AG04449 (cell line): ENCODE measurements around the gene CDC5L.
"Not testable (repeated sequence)": the region's sequence is repeated elsewhere in the genome, so short reads cannot be mapped to it uniquely, and the experiment has no call there.

Source experiments
- CTCF ChIA-PET: fragments of 350-600 bp; formaldehyde crosslinking; extraction: SDS; loops from one replicate; lab custom pipeline; 2021; ENCODE audit warnings: antibody characterized with exemption; lab: Yijun Ruan, JAX
- POLR2A ChIA-PET: fragments of 400-600, 350-600 bp; formaldehyde crosslinking; extraction: SDS; loops from one replicate; lab custom pipeline; 2020; ENCODE audit warnings: antibody characterized with exemption, inconsistent platforms; lab: Yijun Ruan, JAX
- DNase-seq: peaks from one replicate; pipeline ENCODE4 v3.0.0-alpha.2; 2010; ENCODE audit warnings: low read depth, low spot score
- H3K4me3 ChIP-seq: 2 replicates; pipeline ENCODE4 v1.5.1; 2011; ENCODE audit warnings: low read depth, mild to moderate bottlenecking, control low read depth, low read length
- CTCF ChIP-seq: IDR thresholded peaks from one replicate; pipeline ENCODE4 v1.5.1; 2011; ENCODE audit warnings: mild to moderate bottlenecking, moderate library complexity, low read length, control low read depth, inconsistent platforms; ENCODE audit not compliant: insufficient read depth; ENCODE audit errors: missing control alignments

CDC5L gene

GRCh38 chr6:44446626-44447300 lies 59.3 kb downstream of the CDC5L start:
- CTCF ChIA-PET: interaction anchor here (0.7 to 6.5 kb wide), 6 partner anchors 9 to 29 kb away, joined by 3 to 68 read pairs (median 7); no protein-coding TSS in a partner anchor
- peak; percentile 69 for DNase-seq
- no peak for TF ChIP-seq CTCF
- POLR2A ChIA-PET: no interaction called here
- H3K4me3 ChIP-seq: no peak overlapping the region

- DNase-seq, POLR2A ChIA-PET, H3K4me3 ChIP-seq: not testable (repeated sequence)
- CTCF ChIA-PET: interaction anchor here (0.9 to 1.8 kb wide), 3 partner anchors 11 to 206 kb away, joined by 3 to 4 read pairs (median 4); no protein-coding TSS in a partner anchor
These were observed 61.7 kb downstream of the CDC5L start for GRCh38 chr6:44449181-44449580.

- DNase-seq: no peak
- ChIA-PET CTCF (interaction anchor here (0.6 to 16.6 kb wide), 4 partner anchors 12 to 24 kb away, joined by 3 to 367 read pairs (median 8); no protein-coding TSS in a partner anchor), POLR2A (no interaction called here)
- no peak overlapping the region for H3K4me3 ChIP-seq
- no peak for TF ChIP-seq CTCF
These were observed 64.5 kb downstream of the CDC5L start for GRCh38 chr6:44451803-44452695.

GRCh38 chr6:44452725-44453124 lies 65.2 kb downstream of the CDC5L start:
- no peak for TF ChIP-seq CTCF
- no peak overlapping the region for H3K4me3 ChIP-seq
- POLR2A ChIA-PET: no interaction called here
- CTCF ChIA-PET: interaction anchor here (1.2 to 16.6 kb wide), 5 partner anchors 8 to 23 kb away, joined by 4 to 367 read pairs (median 11); no protein-coding TSS in a partner anchor
- peak; percentile 24 for DNase-seq

GRCh38 chr6:44453146-44453545 lies 65.6 kb downstream of the CDC5L start:
- POLR2A ChIA-PET: no interaction called here
- no peak for TF ChIP-seq CTCF
- no peak overlapping the region for H3K4me3 ChIP-seq
- no peak for DNase-seq
- CTCF ChIA-PET: interaction anchor here (1.2 to 16.6 kb wide), 5 partner anchors 8 to 23 kb away, joined by 4 to 367 read pairs (median 11); no protein-coding TSS in a partner anchor

GRCh38 chr6:44454198-44454597 lies 66.7 kb downstream of the CDC5L start:
- H3K4me3 ChIP-seq: no peak overlapping the region
- no peak for TF ChIP-seq CTCF
- CTCF ChIA-PET: interaction anchor here (0.7 to 16.6 kb wide), 12 partner anchors 9 to 202 kb away, joined by 3 to 367 read pairs (median 14); no protein-coding TSS in a partner anchor
- DNase-seq: no peak
- POLR2A ChIA-PET: no interaction called here
